HG02938 (cell line): ENCODE data around the gene ZNF236.
"Not testable (repeated sequence)": the region's sequence is repeated elsewhere in the genome, so short reads cannot be mapped to it uniquely, and the experiment has no call there.

ENCODE experiments used
- ATAC-seq: cut with Tn5 transposase; IDR thresholded peaks from one replicate; pipeline ENCODE4 v1.9.1; 2021; ENCODE audit warnings: mild to moderate bottlenecking, moderate library complexity; ENCODE audit not compliant: unreplicated experiment

The ZNF236 gene

GRCh38 chr18:76984193-76985155 is 162.1 kb downstream of the ZNF236 start:
- ATAC-seq = no peak

GRCh38 chr18:76985156-76985950 is 163.0 kb downstream of the ZNF236 start:
- no peak for ATAC-seq

GRCh38 chr18:76985951-76986236 is 163.5 kb downstream of the ZNF236 start:
- no peak for ATAC-seq

- no peak for ATAC-seq
These were observed 164.0 kb downstream of the ZNF236 start for GRCh38 chr18:76986406-76986805.

GRCh38 chr18:76988031-76988826 is 165.9 kb downstream of the ZNF236 start:
- ATAC-seq = no peak

GRCh38 chr18:76988827-76989646 is 166.7 kb downstream of the ZNF236 start:
- no peak for ATAC-seq

- no peak for ATAC-seq
These were observed 167.4 kb downstream of the ZNF236 start for GRCh38 chr18:76989647-76990190.

- ATAC-seq = not testable (repeated sequence)
These were observed 168.1 kb downstream of the ZNF236 start for GRCh38 chr18:76990343-76991020.

- ATAC-seq = no peak
These were observed 168.8 kb downstream of the ZNF236 start for GRCh38 chr18:76991021-76991688.

GRCh38 chr18:76992226-76993084 is 170.1 kb downstream of the ZNF236 start:
- no peak for ATAC-seq

GRCh38 chr18:76993085-76993382 is 170.7 kb downstream of the ZNF236 start:
- ATAC-seq = no peak

GRCh38 chr18:76993573-76993972 is 171.2 kb downstream of the ZNF236 start:
- ATAC-seq = no peak

GRCh38 chr18:76994086-76994654 is 171.8 kb downstream of the ZNF236 start:
- no peak for ATAC-seq

- ATAC-seq = no peak
These were observed 173.5 kb downstream of the ZNF236 start for GRCh38 chr18:76995896-76996295.

- no peak for ATAC-seq
These were observed 174.1 kb downstream of the ZNF236 start for GRCh38 chr18:76996429-76996828.

GRCh38 chr18:76997951-76998808 is 175.8 kb downstream of the ZNF236 start:
- ATAC-seq = no peak

- ATAC-seq = no peak
These were observed 176.7 kb downstream of the ZNF236 start for GRCh38 chr18:76999077-76999476.
